SH-SY5Y (cell line): ENCODE data around the gene ABCA7.

ENCODE experiments used
- GATA2 ChIP-seq: IDR thresholded peaks from 2 replicates; pipeline ENCODE4 v1.6.1; 2011; ENCODE audit warnings: mild to moderate bottlenecking, low read depth, low read length
- GATA3 ChIP-seq: IDR thresholded peaks from 2 replicates; pipeline ENCODE4 v1.6.1; 2011; ENCODE audit warnings: low read depth, mild to moderate bottlenecking, low read length, moderate library complexity

ABCA7 gene

DNA sequence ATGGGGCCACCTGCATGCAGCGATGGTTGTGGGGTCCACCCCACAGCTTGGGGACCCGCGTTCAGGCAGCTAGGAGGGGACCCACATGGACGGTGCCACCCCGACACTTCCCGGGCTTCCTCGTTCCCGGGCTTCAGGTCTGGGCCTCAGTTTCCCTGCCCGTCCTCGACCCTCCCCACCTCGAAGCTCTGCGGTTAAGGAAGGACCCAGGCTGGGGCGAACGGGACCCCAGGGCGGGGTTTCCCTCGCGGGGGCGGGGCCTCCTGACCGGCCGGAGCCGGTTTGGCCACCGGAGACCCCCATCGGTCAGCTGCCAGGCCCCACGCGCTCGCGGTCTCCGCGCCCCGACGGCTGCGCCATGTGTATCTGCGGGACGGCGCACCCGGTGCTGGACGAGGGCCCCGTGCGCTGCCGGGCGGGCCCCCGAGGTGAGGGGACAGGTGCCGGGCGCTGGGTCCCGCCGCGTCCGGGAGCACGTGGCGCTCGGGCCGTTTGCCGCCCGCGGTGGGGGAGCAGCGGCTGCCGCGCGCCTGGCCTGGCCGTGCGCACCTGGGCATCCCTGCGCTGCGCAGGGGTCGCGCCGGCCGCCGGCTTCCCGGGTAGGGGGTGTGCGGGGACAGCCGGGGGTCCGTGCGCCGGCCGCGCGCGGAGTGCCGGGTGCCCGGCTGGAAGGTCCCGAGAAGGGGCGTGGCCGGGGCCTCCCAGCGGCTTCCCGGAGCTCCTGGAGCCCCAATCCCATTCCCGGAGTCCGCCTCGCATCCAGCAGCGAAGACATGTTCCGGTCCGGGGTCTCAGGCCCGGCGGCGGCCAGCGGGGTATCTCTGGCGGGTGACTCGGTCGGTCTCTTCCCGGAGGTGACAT, 31.3 kb downstream of the ABCA7 start:
- TF ChIP-seq GATA3 (no peak), GATA2 (no peak)

- no peak for TF ChIP-seq GATA3
Observed at GRCh38 chr19:1072371-1073015, 32.6 kb downstream of the ABCA7 start.

- no peak for TF ChIP-seq GATA3
- no peak for TF ChIP-seq GATA2
Observed at GRCh38 chr19:1073063-1073955, 33.4 kb downstream of the ABCA7 start.

DNA sequence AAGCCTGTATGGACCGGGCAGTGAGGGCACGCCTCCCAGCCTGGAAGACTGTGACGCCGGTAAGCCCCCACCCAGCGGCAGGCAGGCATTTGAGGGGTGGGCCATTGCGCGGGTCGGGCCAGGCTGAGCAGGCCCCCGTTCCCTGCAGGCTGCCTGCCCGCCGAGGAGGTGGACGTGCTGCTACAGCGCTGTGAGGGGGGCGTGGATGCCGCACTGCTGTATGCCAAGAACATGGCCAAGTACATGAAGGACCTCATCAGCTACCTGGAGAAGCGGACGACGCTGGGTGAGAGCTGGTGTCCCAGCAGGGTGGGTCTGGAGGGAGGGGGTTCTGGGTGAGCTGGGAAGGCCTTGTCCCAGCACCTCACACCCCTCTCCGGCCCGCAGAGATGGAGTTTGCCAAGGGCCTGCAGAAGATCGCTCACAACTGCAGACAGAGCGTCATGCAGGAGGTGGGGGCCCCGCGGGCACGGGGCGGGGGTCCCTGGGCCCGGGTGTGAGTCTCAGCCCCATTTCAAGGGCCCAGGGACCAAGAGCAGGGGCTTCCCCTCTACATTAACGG, 34.1 kb downstream of the ABCA7 start:
- TF ChIP-seq GATA3 (no peak), GATA2 (no peak)

- TF ChIP-seq GATA3 (no peak), GATA2 (no peak)
Observed at GRCh38 chr19:1074544-1075283, 34.8 kb downstream of the ABCA7 start.

GRCh38 chr19:1076046-1076386, 36.1 kb downstream of the ABCA7 start:
- TF ChIP-seq GATA3 = no peak

DNA sequence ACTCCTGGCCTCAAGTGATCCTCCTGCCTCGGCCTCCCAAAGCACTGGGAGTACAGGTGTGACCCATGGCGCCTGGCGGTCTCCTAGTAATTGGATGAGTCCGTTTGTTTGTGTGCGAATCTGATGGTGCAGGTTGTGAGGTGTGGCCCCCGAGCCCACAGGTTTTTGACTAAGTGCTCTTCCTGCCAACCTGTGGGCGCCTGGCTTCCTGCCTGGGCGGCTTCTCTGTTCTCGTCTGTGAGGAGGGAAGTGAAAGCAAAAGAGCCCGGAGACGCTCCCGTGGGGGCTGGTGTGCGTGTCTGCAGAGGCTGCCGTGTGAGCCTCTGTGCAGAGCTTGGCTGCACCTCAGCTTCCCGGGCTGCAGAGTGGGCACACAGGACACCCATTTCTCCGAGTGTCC, 37.0 kb downstream of the ABCA7 start:
- TF ChIP-seq GATA2 (no peak), GATA3 (no peak)

GRCh38 chr19:1079566-1080111, 39.7 kb downstream of the ABCA7 start:
- no peak for TF ChIP-seq GATA3
- no peak for TF ChIP-seq GATA2

GRCh38 chr19:1080360-1081161, 40.7 kb downstream of the ABCA7 start:
- TF ChIP-seq GATA2 (no peak), GATA3 (no peak)

GRCh38 chr19:1081301-1082164, 41.6 kb downstream of the ABCA7 start:
- TF ChIP-seq GATA3 (no peak), GATA2 (no peak)

DNA sequence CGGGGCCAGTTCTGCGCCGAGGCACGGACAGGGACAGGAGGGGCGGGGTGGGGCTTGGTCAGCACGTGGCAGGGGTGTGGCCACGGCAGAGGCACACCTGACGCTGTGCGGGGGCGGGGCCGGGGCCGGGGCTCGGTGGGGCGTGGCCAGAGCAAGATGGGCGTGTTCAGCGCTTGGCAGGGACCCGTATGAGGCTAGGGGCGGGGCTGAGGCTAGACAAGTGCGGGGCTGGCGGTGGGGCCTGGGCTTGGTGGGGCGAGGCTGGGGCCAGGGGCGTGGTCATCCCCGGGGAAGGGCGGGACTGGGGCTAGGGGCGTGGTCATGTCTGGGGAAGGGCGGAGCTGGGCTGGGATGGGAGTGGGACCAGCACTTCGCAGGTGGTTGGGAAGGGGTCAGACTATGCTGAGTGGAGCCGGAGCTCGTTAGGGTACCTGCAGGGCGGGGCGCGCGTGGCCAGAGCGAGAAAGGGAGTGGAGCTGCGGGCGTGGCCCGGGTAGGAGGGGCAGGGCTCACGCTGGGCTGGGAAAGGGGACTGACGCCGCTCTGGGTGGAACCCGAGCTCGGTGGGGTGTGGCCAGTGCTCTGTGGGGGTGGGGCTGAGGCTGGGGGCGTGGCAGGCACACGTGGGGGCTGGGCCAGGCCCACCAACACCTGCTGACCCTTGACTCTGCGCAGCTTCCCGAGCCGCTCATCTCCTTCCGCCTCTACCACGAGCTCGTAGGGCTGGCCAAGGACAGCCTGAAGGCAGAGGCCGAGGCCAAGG, 42.4 kb downstream of the ABCA7 start:
- TF ChIP-seq GATA3 = no peak
- TF ChIP-seq GATA2 = no peak
